SHP77 (cell line): ENCODE measurements around the gene MRTFB.

Source experiments
- DNase-seq, 2 experiments: peaks; one replicate each; lab custom pipeline; 2025; lab: John Stamatoyannopoulos, UW

Gene MRTFB

DNA sequence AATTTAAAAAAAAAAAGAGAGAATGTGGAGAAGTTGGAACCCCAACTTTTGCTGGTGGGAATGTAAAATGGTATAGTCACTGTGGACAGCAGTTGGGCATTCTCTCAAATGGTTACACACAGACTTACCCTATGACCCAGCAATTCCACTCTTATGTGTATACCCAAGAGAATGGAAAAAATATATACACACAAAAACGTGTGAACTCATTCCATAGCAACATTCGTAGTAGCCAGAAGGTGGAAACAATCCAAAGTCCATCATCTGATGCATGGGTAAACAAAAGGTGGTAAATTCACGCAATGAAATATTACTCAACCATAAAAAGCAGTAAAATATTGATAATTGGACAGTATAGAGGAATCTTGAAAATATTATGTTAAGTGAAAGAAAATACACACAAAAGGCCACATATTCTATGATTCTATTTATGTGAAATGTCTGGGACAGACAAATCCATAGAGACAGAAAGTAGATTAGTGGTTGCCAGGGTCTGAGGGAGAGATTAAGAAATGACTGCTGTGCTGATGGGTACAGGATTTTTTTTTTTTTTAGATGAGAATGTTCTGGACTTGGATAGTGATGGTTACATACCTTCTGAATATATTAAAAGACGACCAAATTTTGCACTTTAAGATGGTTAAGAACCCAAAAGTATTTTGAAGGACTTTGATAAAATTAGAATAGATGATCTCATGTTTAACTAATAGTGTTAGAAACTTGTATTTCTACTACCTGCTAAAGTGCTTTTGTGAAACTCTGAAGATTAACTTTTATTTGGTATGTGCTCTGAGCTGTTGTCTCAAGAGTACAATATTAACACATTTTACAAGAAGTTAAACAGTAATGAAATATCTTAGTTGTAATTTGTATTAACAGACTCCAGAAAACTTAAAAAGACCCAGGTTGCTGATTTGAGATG lies 60.9 kb downstream of the MRTFB start:
- DNase-seq: no peak

GRCh38 chr16:14132696-14133048 lies 61.6 kb downstream of the MRTFB start:
- DNase-seq: no peak

GRCh38 chr16:14133907-14134306 lies 62.8 kb downstream of the MRTFB start:
- DNase-seq: no peak

DNA sequence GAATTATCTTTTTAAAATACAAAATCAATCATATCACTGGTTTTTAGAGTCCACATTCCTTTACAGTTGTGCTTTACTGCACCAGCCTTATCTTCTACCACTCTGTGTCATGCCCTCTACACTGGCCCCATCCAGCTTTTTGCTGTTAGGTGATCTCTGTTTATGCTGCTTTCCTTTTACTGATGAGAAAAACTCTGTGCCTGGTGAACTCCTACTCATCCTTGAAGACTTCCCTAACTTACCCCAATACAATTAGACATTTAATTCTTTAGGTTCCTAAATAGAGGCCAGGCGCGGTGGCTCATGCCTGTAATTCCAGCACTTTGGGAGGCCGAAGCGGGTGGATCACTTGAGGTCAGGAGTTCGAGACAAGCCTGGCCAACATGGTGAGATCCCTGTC lies 64.6 kb downstream of the MRTFB start:
- no peak for DNase-seq

GRCh38 chr16:14139872-14140271 lies 68.8 kb downstream of the MRTFB start:
- no peak for DNase-seq

- DNase-seq: no peak
Observed at GRCh38 chr16:14140923-14141322, 69.8 kb downstream of the MRTFB start.

DNA sequence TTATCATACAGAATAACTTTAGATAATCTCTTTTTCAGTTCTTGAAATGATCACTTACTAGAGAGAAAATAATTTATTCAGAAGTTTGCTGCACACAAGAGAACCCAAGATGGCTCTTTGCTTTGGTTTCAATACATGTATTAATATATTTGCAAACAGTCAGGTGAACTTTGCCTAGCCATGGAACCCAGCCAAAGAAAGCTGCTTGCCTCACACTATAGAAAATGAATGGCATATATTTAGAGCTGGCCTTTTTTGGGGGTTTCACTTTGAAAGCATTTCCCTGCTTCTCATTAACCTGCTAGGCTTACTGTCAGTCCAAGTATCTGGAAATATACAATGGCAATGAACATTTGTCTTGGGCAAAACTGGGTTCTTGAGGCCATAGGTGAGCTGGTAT lies 75.3 kb downstream of the MRTFB start:
- DNase-seq: no peak

- DNase-seq: no peak
Observed at GRCh38 chr16:14148016-14148415, 76.9 kb downstream of the MRTFB start.

- peak in 1 of 2 experiments; percentile 29 for DNase-seq
Observed at GRCh38 chr16:14148569-14148968, 77.5 kb downstream of the MRTFB start.

DNA sequence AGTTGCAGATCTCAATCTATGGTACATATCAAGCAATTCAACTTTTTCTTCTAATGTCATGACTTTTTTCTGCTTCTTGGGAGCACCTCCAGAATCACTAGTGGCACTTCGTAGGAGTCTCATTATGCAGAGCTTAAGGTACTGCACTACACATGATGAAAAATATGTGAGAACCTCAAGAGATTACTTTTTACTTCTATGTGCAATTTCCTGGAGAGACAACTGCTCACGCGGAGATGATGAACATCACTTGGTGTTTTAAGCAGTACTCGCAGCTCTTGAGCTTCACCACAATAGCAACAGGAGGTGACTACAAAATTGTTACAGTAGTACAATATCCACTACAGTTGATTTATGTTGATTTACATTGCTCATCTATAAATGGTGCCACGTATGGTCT lies 79.7 kb downstream of the MRTFB start:
- no peak for DNase-seq

GRCh38 chr16:14151256-14152030 lies 80.3 kb downstream of the MRTFB start:
- no peak for DNase-seq

- no peak for DNase-seq
Observed at GRCh38 chr16:14155572-14156190, 84.6 kb downstream of the MRTFB start.

DNA sequence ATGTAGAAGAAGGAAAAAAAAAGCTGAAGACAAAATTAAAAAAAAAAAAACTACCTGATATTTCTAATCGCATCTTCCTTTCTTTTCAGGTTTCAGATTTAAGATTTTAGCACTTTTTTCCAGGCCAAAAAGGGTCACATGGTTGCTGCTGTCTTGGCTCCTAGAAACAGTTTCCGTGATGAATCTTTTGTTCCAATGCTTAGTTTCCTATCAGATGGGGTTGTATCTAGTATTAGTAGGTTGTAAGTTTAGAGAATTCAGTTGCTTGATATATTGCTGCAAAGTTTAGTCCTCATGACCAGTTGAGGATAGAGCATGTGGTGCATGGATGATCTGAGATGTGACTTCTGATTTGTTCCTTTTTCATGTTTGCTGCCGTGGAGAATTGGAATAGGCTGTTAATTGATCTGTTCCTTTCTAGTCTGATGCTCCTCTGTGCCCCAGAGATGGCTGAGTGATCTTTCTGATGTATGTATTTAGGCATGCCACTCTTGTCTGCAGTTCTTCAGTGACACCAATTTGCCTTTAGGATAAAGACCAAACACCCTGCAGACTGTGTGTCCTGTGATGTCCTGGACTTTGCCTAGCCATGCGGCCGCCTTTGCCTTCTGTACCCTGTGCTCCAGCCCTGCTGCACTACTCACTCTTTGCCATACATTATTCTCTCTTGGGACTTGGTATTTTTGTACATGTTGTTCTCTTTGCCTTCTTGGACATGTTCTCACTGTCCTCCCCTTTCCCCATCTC lies 94.0 kb downstream of the MRTFB start:
- DNase-seq: no peak

GRCh38 chr16:14168146-14168545 lies 97.0 kb downstream of the MRTFB start:
- no peak for DNase-seq

- DNase-seq: no peak
Observed at GRCh38 chr16:14172200-14172809, 101.2 kb downstream of the MRTFB start.

DNA sequence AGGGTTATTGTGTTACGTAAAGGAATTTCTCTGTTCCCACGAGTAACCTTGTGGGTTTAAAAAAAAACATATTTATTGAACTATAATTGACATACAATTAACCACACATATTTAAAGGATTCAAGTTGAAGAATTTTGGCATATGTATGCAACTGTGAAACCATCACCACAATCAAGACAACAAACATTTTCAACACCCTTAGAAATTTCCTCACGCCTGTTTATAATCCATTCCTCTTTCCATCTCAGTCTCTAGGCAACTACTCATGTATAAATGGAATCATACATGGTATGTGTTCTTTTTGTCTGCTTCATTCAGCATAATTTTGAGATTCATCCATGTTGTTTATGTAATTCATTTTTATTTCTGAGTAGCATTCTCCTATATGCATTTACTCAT lies 104.0 kb downstream of the MRTFB start:
- no peak for DNase-seq

- DNase-seq: no peak
Observed at GRCh38 chr16:14177704-14178103, 106.6 kb downstream of the MRTFB start.

DNA sequence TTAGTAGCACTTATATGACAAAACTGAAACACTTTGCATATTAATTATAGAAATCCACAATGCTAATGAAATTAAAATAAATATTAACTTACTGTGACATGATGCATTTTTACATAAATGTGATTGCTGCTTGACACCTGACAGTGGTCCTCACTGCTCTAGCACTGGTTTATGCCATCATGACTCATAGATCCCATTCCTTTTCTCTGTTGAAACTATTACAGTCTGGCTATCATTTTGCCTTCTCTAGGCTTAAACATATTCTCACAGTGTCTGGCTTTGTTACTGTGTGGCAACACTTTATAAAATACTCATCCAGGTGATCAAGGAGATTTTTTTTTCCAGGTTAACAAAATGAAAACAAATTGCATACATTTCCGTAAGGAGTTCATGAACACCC lies 108.0 kb downstream of the MRTFB start:
- DNase-seq: no peak

GRCh38 chr16:14180481-14180944 lies 109.4 kb downstream of the MRTFB start:
- DNase-seq: no peak

DNA sequence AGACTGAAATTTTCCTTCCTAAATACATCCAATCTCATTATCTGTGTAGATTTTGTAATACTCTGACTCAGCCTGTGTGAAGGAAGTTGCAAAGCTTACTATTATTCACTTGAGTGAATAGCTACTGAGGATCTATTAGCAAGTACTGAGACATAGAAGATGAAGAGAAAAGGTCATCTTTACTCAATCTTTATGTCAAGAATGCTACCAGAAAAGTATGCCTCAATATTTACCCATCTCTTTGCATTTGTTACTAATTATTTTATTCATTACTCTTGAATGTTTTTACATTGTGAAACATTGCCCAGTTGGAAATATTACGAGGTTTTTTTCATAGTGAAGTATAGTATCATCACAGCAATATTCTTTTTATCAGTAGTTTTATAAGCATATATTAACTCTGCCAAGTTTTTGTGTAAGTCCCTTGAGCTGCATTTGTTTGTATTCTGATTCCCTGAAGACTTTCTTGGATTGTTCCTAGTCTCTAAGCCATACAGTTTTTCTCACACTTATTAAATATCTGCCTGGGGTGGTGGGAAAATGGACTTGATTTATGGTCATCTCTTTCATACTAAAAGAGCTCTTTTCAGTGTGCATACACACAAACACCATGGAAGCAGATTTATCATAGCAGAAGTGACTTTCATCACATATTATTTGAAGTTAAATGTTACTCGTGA lies 110.4 kb downstream of the MRTFB start:
- no peak for DNase-seq

DNA sequence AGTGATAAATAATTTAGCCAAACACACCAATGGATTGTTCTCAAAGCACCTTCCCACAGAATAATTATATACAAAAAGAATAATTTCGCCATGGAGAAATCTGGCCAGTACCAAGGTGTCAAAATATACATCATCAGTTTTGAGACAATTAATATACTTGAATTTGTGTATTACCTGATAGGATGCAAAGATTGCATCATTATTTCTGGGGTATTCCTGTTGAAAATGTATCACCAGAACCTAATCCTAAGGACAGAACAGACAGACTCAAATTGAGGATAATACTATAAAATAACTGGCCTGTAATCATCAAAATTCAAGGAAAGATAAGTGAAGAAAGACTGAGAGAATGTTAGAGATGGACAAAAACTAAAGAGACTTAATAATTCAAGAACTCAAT lies 111.9 kb downstream of the MRTFB start:
- DNase-seq: no peak
